Activated T-cell treated with anti-CD3 and anti-CD28 coated beads, Interleukin-2, amount 50 U/mL, for 72 hours (primary cell): ENCODE results near the gene POLQ. TPM values are rescaled to one million over a fixed set of nuclear protein-coding genes. Genes with fewer than 3 reads are reported as not detected.
"Not testable (repeated sequence)": the region's sequence is repeated elsewhere in the genome, so short reads cannot be mapped to it uniquely, and the experiment has no call there.

ENCODE experiments used
- ATAC-seq, 2 donors: fragments of 150-1000 bp; cut with Tn5 transposase; replicated peaks in 1 of 2; 2 replicates each; pipeline ENCODE4 v1.10.0; 2021; ENCODE audit warnings: moderate library complexity in 2 of 2, mild to moderate bottlenecking in 1 of 2
- DNase-seq, 2 donors: peaks; one replicate each; pipeline ENCODE4 v3.0.0; 2021 to 2022; ENCODE audit warnings: mixed read lengths in 1 of 2
- H3K27ac Mint-ChIP-seq: one replicate; pipeline ENCODE4 v1.8.0; 2022; ENCODE audit warnings: mild to moderate bottlenecking, moderate library complexity, mixed read lengths
- H3K27me3 Mint-ChIP-seq: one replicate; pipeline ENCODE4 v1.8.0; 2022; ENCODE audit warnings: low read depth, mixed read lengths
- H3K36me3 Mint-ChIP-seq, 2 donors: one replicate each; pipeline ENCODE4 v1.8.0; 2022; ENCODE audit warnings: mixed read lengths in 2 of 2, mild to moderate bottlenecking in 1 of 2; ENCODE audit not compliant: insufficient read depth in 2 of 2
- H3K4me1 Mint-ChIP-seq: one replicate; pipeline ENCODE4 v1.8.0; 2022; ENCODE audit warnings: low read depth, mixed read lengths
- H3K4me3 Mint-ChIP-seq, 2 donors: one replicate each; pipeline ENCODE4 v1.8.0; 2022; ENCODE audit warnings: mild to moderate bottlenecking in 2 of 2, mixed read lengths in 2 of 2, moderate library complexity in 2 of 2
- H3K9me3 Mint-ChIP-seq, 2 donors: one replicate each; pipeline ENCODE4 v1.8.0; 2022; ENCODE audit warnings: mixed read lengths in 2 of 2
- total RNA-seq, 2 donors: library from RNA; stranded (reverse); gene quantifications; one replicate each; pipeline ENCODE4 v1.2.3, GENCODE V29; 2022

Gene POLQ
- total RNA-seq, 2 donors from 2014 or later = 17.9 to 20.4 TPM

- DNase-seq (no peak), ATAC-seq (no peak)
- peaks cover 3 to 36% of the 10 kb centered on the region in 2 donors for H3K36me3 Mint-ChIP-seq
- H3K9me3 Mint-ChIP-seq = no peaks in the 10 kb centered on the region
- H3K27me3 Mint-ChIP-seq = no peaks in the 10 kb centered on the region
- no peak overlapping the region for H3K4me3 Mint-ChIP-seq
- no peaks in the 10 kb centered on the region for H3K4me1 Mint-ChIP-seq
- no peak overlapping the region for H3K27ac Mint-ChIP-seq
Observed at GRCh38 chr3:121491683-121492320, 54.0 kb downstream of the POLQ start.

DNA sequence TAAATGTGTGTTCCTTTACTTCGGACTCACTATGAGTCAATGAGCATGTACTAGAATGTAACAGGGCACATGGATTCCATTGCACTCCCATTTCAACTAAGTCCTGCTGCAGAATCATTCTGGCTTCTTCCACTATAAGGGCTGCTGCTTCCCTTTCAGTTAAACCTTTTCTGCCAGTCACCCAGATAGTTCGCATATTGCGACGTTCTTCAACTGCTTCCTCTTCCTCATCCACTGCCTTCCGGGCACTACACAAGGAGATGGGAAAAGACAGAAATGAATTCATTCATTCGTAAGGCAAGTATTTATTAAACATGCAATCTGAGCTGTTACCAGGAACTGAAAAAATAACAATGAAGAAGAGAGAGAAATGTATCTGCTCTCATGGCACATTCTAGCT is 55.6 kb downstream of the POLQ start:
- Mint-ChIP-seq H3K36me3 (peaks cover 0 to 30% of the 10 kb centered on the region in 2 donors), H3K27ac (no peak overlapping the region), H3K4me1 (no peaks in the 10 kb centered on the region), H3K4me3 (no peak overlapping the region), H3K9me3 (no peaks in the 10 kb centered on the region), H3K27me3 (no peaks in the 10 kb centered on the region)
- DNase-seq (no peak), ATAC-seq (no peak)

- Mint-ChIP-seq H3K36me3 (peaks cover 3 to 36% of the 10 kb centered on the region in 2 donors), H3K4me1 (no peaks in the 10 kb centered on the region)
Observed at GRCh38 chr3:121488628-121489027, 57.2 kb downstream of the POLQ start.

DNA sequence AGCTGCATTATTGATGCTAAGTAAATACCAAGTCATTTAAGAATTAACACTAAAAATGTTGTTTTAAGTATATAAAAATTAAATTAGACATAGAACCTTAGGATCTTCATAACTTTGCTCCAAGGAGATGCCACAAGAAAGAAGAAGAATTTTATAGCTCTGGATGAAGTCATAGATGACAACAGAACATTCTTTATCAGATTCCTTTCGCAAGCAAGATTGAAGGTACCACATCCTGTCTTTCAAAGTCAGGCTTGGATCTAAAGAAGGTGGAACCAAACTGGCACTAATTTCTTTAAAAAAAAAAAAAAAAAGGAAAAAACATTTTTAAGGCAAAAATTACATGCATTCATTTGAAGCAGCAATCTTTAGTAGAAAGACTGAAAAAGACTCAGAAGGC is 62.5 kb downstream of the POLQ start:
- Mint-ChIP-seq H3K4me3 (no peak overlapping the region), H3K36me3 (peaks cover 8 to 25% of the 10 kb centered on the region in 2 donors), H3K27ac (no peak overlapping the region), H3K4me1 (no peaks in the 10 kb centered on the region), H3K27me3 (no peaks in the 10 kb centered on the region), H3K9me3 (no peaks in the 10 kb centered on the region)
- ATAC-seq (no peak), DNase-seq (no peak)

More at GRCh38 chr3:121488628-121489027, 57.2 kb downstream of the POLQ start:
- no peaks in the 10 kb centered on the region for H3K9me3 Mint-ChIP-seq
- no peak for ATAC-seq
- no peaks in the 10 kb centered on the region for H3K27me3 Mint-ChIP-seq
- DNase-seq = no peak
- H3K27ac Mint-ChIP-seq = no peak overlapping the region
- no peak overlapping the region for H3K4me3 Mint-ChIP-seq

DNA sequence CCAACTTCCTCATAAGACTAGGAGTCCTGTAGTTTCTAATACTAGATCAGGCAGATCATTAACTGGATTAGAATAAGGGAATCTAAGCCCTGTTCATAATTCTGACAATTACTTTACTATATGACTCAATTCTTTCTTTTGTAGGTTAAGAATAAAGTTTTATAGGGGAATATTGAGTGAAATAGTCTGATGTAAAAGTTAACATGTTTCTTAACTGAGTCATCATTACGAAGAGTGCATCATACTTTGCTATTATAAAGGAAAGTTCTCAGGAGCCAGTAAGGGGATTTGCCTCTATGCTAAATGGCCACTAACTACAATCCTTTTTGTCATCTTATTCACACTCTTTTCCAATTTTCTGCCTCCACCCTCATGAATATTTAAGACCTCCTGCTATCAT is 63.1 kb downstream of the POLQ start:
- Mint-ChIP-seq H3K9me3 (no peaks in the 10 kb centered on the region), H3K4me3 (no peak overlapping the region), H3K27ac (no peak overlapping the region), H3K27me3 (no peaks in the 10 kb centered on the region), H3K4me1 (no peaks in the 10 kb centered on the region), H3K36me3 (peaks cover 10 to 29% of the 10 kb centered on the region in 2 donors)
- ATAC-seq (no peak), DNase-seq (no peak)

- Mint-ChIP-seq H3K4me3 (no peak overlapping the region), H3K36me3 (peaks cover 10 to 31% of the 10 kb centered on the region in 2 donors)
Observed at GRCh38 chr3:121481106-121481880, 64.5 kb downstream of the POLQ start.

GRCh38 chr3:121477589-121477988 is 68.2 kb downstream of the POLQ start:
- H3K9me3 Mint-ChIP-seq = no peaks in the 10 kb centered on the region
- no peak for DNase-seq
- H3K4me3 Mint-ChIP-seq = no peak overlapping the region
- peaks cover 11 to 43% of the 10 kb centered on the region in 2 donors for H3K36me3 Mint-ChIP-seq
- ATAC-seq = no peak
- H3K27ac Mint-ChIP-seq = no peak overlapping the region
- no peaks in the 10 kb centered on the region for H3K27me3 Mint-ChIP-seq
- H3K4me1 Mint-ChIP-seq = no peaks in the 10 kb centered on the region

More at GRCh38 chr3:121481106-121481880, 64.5 kb downstream of the POLQ start:
- Mint-ChIP-seq H3K27me3 (no peaks in the 10 kb centered on the region), H3K9me3 (no peaks in the 10 kb centered on the region), H3K27ac (no peak overlapping the region), H3K4me1 (no peaks in the 10 kb centered on the region)
- DNase-seq = no peak
- ATAC-seq = no peak

GRCh38 chr3:121473001-121473400 is 72.8 kb downstream of the POLQ start:
- peaks cover 6 to 38% of the 10 kb centered on the region in 2 donors for H3K36me3 Mint-ChIP-seq
- DNase-seq (no peak), ATAC-seq (no peak)
- H3K4me1 Mint-ChIP-seq = no peaks in the 10 kb centered on the region
- no peaks in the 10 kb centered on the region for H3K9me3 Mint-ChIP-seq
- no peaks in the 10 kb centered on the region for H3K27me3 Mint-ChIP-seq
- H3K4me3 Mint-ChIP-seq = no peak overlapping the region
- no peak overlapping the region for H3K27ac Mint-ChIP-seq

GRCh38 chr3:121467085-121467484 is 78.7 kb downstream of the POLQ start:
- no peak overlapping the region for H3K27ac Mint-ChIP-seq
- no peaks in the 10 kb centered on the region for H3K9me3 Mint-ChIP-seq
- no peak for ATAC-seq
- peaks cover 13 to 31% of the 10 kb centered on the region in 2 donors for H3K36me3 Mint-ChIP-seq
- H3K4me3 Mint-ChIP-seq = no peak overlapping the region
- no peaks in the 10 kb centered on the region for H3K4me1 Mint-ChIP-seq
- no peaks in the 10 kb centered on the region for H3K27me3 Mint-ChIP-seq
- no peak for DNase-seq

DNA sequence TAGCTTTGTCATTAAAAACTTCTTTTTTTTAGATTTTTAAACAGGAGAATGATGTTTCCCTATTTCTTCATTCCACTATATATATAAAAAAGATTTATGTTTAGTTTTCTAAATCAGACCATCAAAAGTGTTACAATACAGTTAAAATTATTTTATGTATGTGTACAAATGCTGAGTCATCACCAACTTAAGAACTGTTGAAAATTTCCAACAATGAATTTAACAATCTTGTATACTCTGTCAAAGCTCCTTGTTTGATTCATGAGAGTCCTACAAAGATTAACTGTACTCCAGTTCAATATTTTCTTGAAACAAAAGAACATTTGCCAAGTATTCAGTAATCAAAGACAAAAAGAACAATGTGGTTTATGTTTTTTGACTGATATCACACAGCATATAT is 82.0 kb downstream of the POLQ start:
- H3K27me3 Mint-ChIP-seq = no peaks in the 10 kb centered on the region
- no peak for DNase-seq
- H3K36me3 Mint-ChIP-seq = peaks cover 19 to 37% of the 10 kb centered on the region in 2 donors
- no peaks in the 10 kb centered on the region for H3K4me1 Mint-ChIP-seq
- H3K4me3 Mint-ChIP-seq = no peak overlapping the region
- no peak for ATAC-seq
- no peak overlapping the region for H3K27ac Mint-ChIP-seq
- no peaks in the 10 kb centered on the region for H3K9me3 Mint-ChIP-seq

DNA sequence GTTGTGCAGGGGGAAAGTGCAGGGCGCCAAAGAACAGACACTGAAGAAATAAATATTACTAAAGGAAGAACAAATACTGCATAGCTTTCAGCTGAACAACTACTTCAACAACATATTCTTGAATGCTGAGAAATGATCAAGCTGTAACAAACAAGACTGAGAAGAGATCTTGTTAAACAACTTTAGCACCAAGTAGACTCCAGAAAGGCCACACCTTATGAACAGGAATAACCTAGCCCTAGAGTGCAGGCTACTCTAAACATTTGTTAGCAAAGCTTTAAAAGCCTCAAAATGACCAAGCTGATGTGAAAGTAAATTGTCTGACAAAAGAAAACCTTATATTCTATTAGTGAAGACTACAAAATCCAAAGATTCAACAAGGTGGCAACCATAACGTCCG is 83.2 kb downstream of the POLQ start:
- Mint-ChIP-seq H3K4me3 (no peak overlapping the region), H3K27ac (no peak overlapping the region), H3K4me1 (no peaks in the 10 kb centered on the region), H3K9me3 (peaks cover 0 to 2% of the 10 kb centered on the region in 2 donors), H3K36me3 (peaks cover 20 to 40% of the 10 kb centered on the region in 2 donors), H3K27me3 (no peaks in the 10 kb centered on the region)
- ATAC-seq = no peak
- no peak for DNase-seq

- H3K4me3 Mint-ChIP-seq = not testable (repeated sequence)
Observed at GRCh38 chr3:121451752-121452151, 94.0 kb downstream of the POLQ start.

DNA sequence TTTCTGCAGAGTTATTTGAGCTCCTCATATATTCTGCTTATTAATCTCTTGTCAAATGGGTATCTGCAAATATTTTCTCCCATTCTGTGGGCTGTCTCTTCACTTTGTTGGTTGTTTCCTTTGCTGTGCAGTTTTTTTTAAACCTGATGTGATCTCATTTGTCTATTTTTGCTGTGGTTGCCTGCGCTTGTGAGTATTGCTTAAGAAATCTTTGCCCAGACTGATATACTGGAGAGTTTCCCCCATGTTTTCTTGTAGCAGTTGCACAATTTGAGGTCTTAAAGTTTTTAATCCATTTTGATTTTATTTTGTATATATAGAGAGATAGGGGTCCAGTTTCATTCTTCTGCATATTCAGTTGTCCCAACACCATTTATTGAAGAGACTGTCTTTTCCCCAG is 102.3 kb downstream of the POLQ start:
- no peaks in the 10 kb centered on the region for H3K27me3 Mint-ChIP-seq
- DNase-seq = no peak
- no peaks in the 10 kb centered on the region for H3K9me3 Mint-ChIP-seq
- no peak overlapping the region for H3K27ac Mint-ChIP-seq
- no peak overlapping the region for H3K4me3 Mint-ChIP-seq
- no peaks in the 10 kb centered on the region for H3K4me1 Mint-ChIP-seq
- no peak for ATAC-seq
- H3K36me3 Mint-ChIP-seq = peaks cover 8 to 26% of the 10 kb centered on the region in 2 donors

More at GRCh38 chr3:121451752-121452151, 94.0 kb downstream of the POLQ start:
- peaks cover 16 to 45% of the 10 kb centered on the region in 2 donors for H3K36me3 Mint-ChIP-seq
- not testable (repeated sequence) for ATAC-seq, H3K4me1 Mint-ChIP-seq, H3K27ac Mint-ChIP-seq, H3K27me3 Mint-ChIP-seq, H3K9me3 Mint-ChIP-seq, DNase-seq
